ENCODE results near the gene CSF1.

- TF ChIP-seq CTCF (IDR thresholded peaks at IDR 0.05; ENCODE audit: low read depth, low read length) (no peak), EZH2phosphoT487 (IDR thresholded peaks at IDR 0.05; ENCODE audit: low read depth) (no peak)
These were observed 16.1 kb downstream of the CSF1 start for GRCh38 chr1:109926662-109927300.
